KMS-11 (cell line): Measurements from ENCODE around the gene CNTN5.

ENCODE experiments used
- H2AFZ ChIP-seq: fragments of 200-600 bp; sonication (generic); 2 replicates; pipeline ENCODE4 v1.6.1; 2016; ENCODE audit warnings: antibody characterized with exemption, mixed run types, low read depth
- H3K27ac ChIP-seq: fragments of 200-600 bp; sonication (generic); 2 replicates; pipeline ENCODE4 v1.6.1; 2016; ENCODE audit warnings: mild to moderate bottlenecking, mixed run types
- H3K27me3 ChIP-seq: fragments of 200-600 bp; sonication (generic); 2 replicates; pipeline ENCODE4 v1.6.1; 2017; ENCODE audit warnings: mild to moderate bottlenecking, low read depth, mixed run types, moderate library complexity; ENCODE audit not compliant: insufficient read depth
- H3K36me3 ChIP-seq: fragments of 200-600 bp; sonication (generic); 2 replicates; pipeline ENCODE4 v1.6.1; 2017; ENCODE audit warnings: mild to moderate bottlenecking, mixed run types; ENCODE audit not compliant: insufficient read depth
- H3K4me1 ChIP-seq: fragments of 200-600 bp; sonication (generic); 2 replicates; pipeline ENCODE4 v1.6.1; 2016; ENCODE audit warnings: mild to moderate bottlenecking, low read depth, mixed run types; ENCODE audit not compliant: poor library complexity, severe bottlenecking
- H3K4me2 ChIP-seq: fragments of 200-600 bp; sonication (generic); 2 replicates; pipeline ENCODE4 v1.7.0; 2016; ENCODE audit warnings: mild to moderate bottlenecking, mixed run types
- H3K4me3 ChIP-seq: fragments of 200-600 bp; sonication (generic); IDR thresholded peaks from 2 replicates; pipeline ENCODE4 v1.6.1; 2017; ENCODE audit warnings: low read depth, low read length, mixed read lengths; ENCODE audit not compliant: insufficient read depth
- H3K79me2 ChIP-seq: fragments of 200-600 bp; sonication (generic); 2 replicates; pipeline ENCODE4 v1.6.1; 2016; ENCODE audit warnings: low read depth, mixed run types; ENCODE audit not compliant: insufficient read depth
- H3K9ac ChIP-seq: fragments of 200-600 bp; sonication (generic); 2 replicates; pipeline ENCODE4 v1.6.1; 2016; ENCODE audit warnings: mild to moderate bottlenecking, mixed run types
- H4K20me1 ChIP-seq: fragments of 200-600 bp; sonication (generic); 2 replicates; pipeline ENCODE4 v1.6.1; 2016; ENCODE audit warnings: mild to moderate bottlenecking, mixed run types; ENCODE audit not compliant: insufficient read depth
- TF ChIP-seq, protein P1 (sequence below): fragments of 200-600 bp; sonication (generic); conservative IDR thresholded peaks from 2 replicates; pipeline ENCODE4 v1.6.1; 2017; ENCODE audit warnings: low read depth, mild to moderate bottlenecking, antibody characterized with exemption, low read length, moderate library complexity, mixed read lengths

Gene CNTN5

DNA sequence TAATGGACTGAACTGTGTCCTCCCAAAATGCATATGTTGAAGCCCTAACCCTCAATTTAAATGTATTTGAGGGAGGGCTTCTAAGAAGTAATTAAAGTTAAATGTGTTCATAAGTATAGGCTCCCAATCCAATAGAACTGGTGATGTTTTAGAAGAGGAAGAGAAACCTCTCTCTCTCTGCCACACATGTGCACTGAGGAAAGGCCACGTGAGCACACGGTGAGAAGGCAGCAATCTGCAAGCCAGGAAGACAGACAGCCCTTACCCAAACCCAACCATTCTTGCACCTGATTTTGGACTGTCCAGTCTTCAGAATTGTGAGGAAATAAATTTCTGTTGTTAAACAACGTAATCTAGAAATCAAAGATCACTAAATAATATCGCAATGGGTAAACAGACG is 1164.8 kb downstream of the CNTN5 start:
- no peak overlapping the region for H3K27ac ChIP-seq
- peaks cover 18% of the 10 kb centered on the region for H3K4me1 ChIP-seq
- H2AFZ ChIP-seq = no peak overlapping the region
- no peak overlapping the region for H3K9ac ChIP-seq
- no peaks in the 10 kb centered on the region for H3K79me2 ChIP-seq
- no peak overlapping the region for H3K4me3 ChIP-seq
- H3K36me3 ChIP-seq = no peaks in the 10 kb centered on the region
- H3K4me2 ChIP-seq = no peak overlapping the region
- H3K27me3 ChIP-seq = no peaks in the 10 kb centered on the region
- no peaks in the 10 kb centered on the region for H4K20me1 ChIP-seq
- TF ChIP-seq, protein P1, sequence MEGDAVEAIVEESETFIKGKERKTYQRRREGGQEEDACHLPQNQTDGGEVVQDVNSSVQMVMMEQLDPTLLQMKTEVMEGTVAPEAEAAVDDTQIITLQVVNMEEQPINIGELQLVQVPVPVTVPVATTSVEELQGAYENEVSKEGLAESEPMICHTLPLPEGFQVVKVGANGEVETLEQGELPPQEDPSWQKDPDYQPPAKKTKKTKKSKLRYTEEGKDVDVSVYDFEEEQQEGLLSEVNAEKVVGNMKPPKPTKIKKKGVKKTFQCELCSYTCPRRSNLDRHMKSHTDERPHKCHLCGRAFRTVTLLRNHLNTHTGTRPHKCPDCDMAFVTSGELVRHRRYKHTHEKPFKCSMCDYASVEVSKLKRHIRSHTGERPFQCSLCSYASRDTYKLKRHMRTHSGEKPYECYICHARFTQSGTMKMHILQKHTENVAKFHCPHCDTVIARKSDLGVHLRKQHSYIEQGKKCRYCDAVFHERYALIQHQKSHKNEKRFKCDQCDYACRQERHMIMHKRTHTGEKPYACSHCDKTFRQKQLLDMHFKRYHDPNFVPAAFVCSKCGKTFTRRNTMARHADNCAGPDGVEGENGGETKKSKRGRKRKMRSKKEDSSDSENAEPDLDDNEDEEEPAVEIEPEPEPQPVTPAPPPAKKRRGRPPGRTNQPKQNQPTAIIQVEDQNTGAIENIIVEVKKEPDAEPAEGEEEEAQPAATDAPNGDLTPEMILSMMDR = no peak

DNA sequence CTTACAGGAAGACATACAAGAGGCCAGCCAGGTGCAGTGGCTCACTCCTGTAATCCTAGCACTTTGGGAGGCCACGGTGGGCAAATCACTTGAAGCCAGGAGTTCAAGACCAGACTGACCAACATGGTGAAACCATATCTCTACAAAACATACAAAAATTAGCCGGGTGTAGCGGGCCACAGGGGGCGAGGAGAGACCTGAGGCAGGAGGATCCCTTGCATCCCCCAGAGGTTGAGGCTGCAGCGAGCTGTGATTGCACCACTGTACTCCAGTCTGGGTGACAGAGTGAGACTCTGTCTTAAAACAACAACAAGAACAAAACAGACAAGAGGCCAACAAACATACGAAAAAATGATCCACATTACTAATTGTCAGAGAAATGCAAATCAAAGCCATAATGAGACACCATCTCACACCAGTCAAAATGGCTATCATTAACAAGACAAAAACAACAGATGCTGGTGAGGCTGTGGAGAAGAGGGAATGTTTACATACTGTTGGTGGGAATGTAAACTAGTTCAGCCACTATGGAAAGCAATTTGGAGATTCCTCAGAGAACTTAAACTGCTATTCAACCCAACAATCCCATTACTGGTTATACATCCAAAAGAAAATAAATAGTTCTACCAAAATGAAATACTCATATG is 1167.5 kb downstream of the CNTN5 start:
- no peak overlapping the region for H3K27ac ChIP-seq

DNA sequence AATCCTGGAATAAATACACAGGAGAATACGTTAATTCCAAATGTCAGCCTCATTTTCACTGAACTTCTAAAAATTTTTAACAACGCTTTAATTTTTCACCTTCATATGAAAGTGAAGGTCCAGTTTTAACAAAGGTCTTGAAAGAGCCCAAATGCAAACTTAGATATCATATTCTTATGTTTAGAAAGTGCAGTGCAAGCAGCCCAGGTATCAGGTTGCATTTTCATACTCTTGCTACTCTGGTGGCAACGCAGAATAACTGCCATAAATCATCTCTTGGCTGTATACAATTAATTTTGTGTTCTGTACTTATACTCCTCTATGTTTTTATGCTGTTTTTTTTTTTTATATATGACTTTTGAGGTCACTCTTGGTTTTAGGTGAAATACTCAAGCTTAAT is 1169.6 kb downstream of the CNTN5 start:
- peaks cover 25% of the 10 kb centered on the region for H3K4me1 ChIP-seq
- H3K27me3 ChIP-seq = no peaks in the 10 kb centered on the region
- H3K9ac ChIP-seq = no peak overlapping the region
- H2AFZ ChIP-seq = no peak overlapping the region
- no peaks in the 10 kb centered on the region for H4K20me1 ChIP-seq
- H3K27ac ChIP-seq = peak overlapping the region; percentile 37; the same call in 1 of the 2 replicates
- H3K36me3 ChIP-seq = no peaks in the 10 kb centered on the region
- no peak overlapping the region for H3K4me3 ChIP-seq
- no peaks in the 10 kb centered on the region for H3K79me2 ChIP-seq
- peak overlapping the region; percentile 30 for H3K4me2 ChIP-seq
- TF ChIP-seq, protein P1 = no peak

More for the DNA sequence above, 1167.5 kb downstream of the CNTN5 start:
- Histone ChIP-seq H4K20me1 (no peaks in the 10 kb centered on the region), H3K4me3 (no peak overlapping the region), H3K79me2 (no peaks in the 10 kb centered on the region), H3K27me3 (no peaks in the 10 kb centered on the region), H3K4me2 (no peak overlapping the region), H2AFZ (no peak overlapping the region), H3K36me3 (no peaks in the 10 kb centered on the region), H3K4me1 (peaks cover 25% of the 10 kb centered on the region), H3K9ac (no peak overlapping the region)
- TF ChIP-seq, protein P1 = no peak

DNA sequence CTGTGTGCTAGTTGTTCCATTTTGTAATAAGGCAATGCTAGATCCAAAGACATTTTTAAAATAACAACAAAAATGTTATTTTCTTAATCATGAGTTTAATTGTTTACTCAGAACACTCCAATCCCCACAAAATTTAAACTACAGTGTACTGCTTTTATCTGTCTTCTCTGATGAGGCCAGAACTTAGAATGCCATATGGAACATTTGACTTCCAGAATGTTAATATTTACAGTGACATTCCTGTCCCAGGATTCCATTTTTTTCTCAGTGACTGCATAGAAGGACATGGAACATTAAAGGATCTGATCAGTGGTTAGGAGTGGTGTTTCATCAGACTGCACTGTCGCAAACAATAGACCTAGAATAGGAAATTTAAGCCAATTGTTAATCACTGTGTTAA is 1171.4 kb downstream of the CNTN5 start:
- Histone ChIP-seq H2AFZ (no peak overlapping the region), H3K36me3 (no peaks in the 10 kb centered on the region), H3K4me2 (no peak overlapping the region), H3K79me2 (no peaks in the 10 kb centered on the region), H3K27ac (no peak overlapping the region), H4K20me1 (no peaks in the 10 kb centered on the region), H3K4me3 (no peak overlapping the region), H3K27me3 (no peaks in the 10 kb centered on the region), H3K9ac (no peak overlapping the region), H3K4me1 (peaks cover 25% of the 10 kb centered on the region)
- TF ChIP-seq, protein P1 = no peak
